Heart right ventricle (tissue), 16 donors: ENCODE data around the gene ITPR2. TPM values are rescaled to one million over a fixed set of nuclear protein-coding genes. Genes with fewer than 3 reads are reported as not detected.

Experiments used
- ATAC-seq, 8 donors: fragments of 200-7000 bp; cut with Tn5 transposase; one replicate each; pipeline ENCODE4 v1.9.1; 2020; ENCODE audit warnings: mild to moderate bottlenecking in 8 of 8, moderate library complexity in 8 of 8, moderate number of reproducible peaks in 1 of 8
- DNase-seq, 2 donors: peaks; one replicate each; pipeline ENCODE4 v3.0.0-alpha.2; 2020
- H3K27ac ChIP-seq, 10 donors: fragments of 200-600 bp; sonication (generic) in 2 of 10; one replicate each; pipeline versions ENCODE4 v1.5.0 to v1.8.0; 2020 to 2022; ENCODE audit warnings: mild to moderate bottlenecking in 3 of 10
- H3K27me3 ChIP-seq, 7 donors: fragments of 200-600 bp; one replicate each; pipeline ENCODE4 v1.8.0; 2021 to 2022; ENCODE audit warnings: mild to moderate bottlenecking in 2 of 7
- H3K36me3 ChIP-seq, 9 donors: fragments of 200-600 bp; sonication (generic) in 1 of 9; one replicate each; pipeline versions ENCODE4 v1.5.0 to v1.8.0; 2020 to 2022; ENCODE audit warnings: mild to moderate bottlenecking in 2 of 9
- H3K4me1 ChIP-seq, 9 donors: fragments of 200-600 bp; sonication (generic) in 1 of 9; one replicate each; pipeline versions ENCODE4 v1.5.0 to v1.8.0; 2020 to 2022; ENCODE audit warnings: mild to moderate bottlenecking in 4 of 9
- H3K4me3 ChIP-seq, 10 donors: fragments of 200-600 bp; sonication (generic) in 2 of 10; one replicate each; pipeline versions ENCODE4 v1.5.0 to v1.8.0; 2020 to 2022; ENCODE audit warnings: mild to moderate bottlenecking in 7 of 10, moderate library complexity in 2 of 10
- H3K9me3 ChIP-seq, 11 donors: fragments of 200-600 bp in 10 of 11; sonication (generic) in 2 of 11; one replicate each; pipeline versions ENCODE4 v1.5.0 to v1.8.0; 2013 to 2022; ENCODE audit warnings: mild to moderate bottlenecking in 2 of 11, control low read depth in 1 of 11, moderate library complexity in 1 of 11
- WGBS, 2 donors: extraction: QIAGEN DNeasy Blood & Tissue Kit; methylation state at CpG; one replicate each; pipeline ENCODE4 v1.1.7; 2013; ENCODE audit warnings: inconsistent platforms in 1 of 2; 5-methylcytosine and 5-hydroxymethylcytosine counted together
- intact Hi-C, 10 donors: fragments of 100-400 bp; cut with DNase I; formaldehyde crosslinking; loops; one replicate each; pipeline versions ENCODE4 v1.11.1 to v1.14.2; 2022
- polyA plus RNA-seq, 2 donors: library from polyadenylated mRNA; stranded (reverse); fragments of 200-250 nt; gene quantifications; one replicate each; pipeline ENCODE4 v1.2.3, GENCODE V29; 2013
- total RNA-seq, 10 donors: library from RNA; stranded (reverse); fragmentation: NEBNext Ultra II Directional in 3 of 10; extraction: Animal tissue kit (Norgen Biotek cat#: 25700) in 3 of 10; gene quantifications; one replicate each; pipeline versions ENCODE4 v1.2.1 to v1.2.4, GENCODE V29; 2021 to 2023
- TF ChIP-seq, protein P1 (sequence below), 9 donors: fragments of 200-600 bp; sonication (generic) in 2 of 9; IDR thresholded peaks; one replicate each; pipeline versions ENCODE4 v1.5.0 to v1.8.0; 2021 to 2022; ENCODE audit warnings: antibody characterized with exemption in 9 of 9, mild to moderate bottlenecking in 5 of 9, moderate library complexity in 1 of 9
- donor health status: Arrhythmogenic right ventricular cardiomyopathy.
- donor health status: ischemic (EF 13 %, LVEDD 7.1; RV severe dilation, severe dysfunction).
- donor health status: healthy with polysubstance abuse.
- donor health status: DM: no; HTN: yes; CAD: no.
- donor health status: DM: no; HTN: no; CAD: no.
- donor health status: ischemic (EF 25% LVEDD 6.9; RV normal size, moderate dysfunction).
- donor health status: ischemic (EF 25% LVEDD 5.7; RV mildly dilated, moderate dysfunction).
- donor health status: healthy.
- donor health status: DM: yes; HTN: yes; CAD: no.
- donor health status: Ischemic cardiomyopathy.
- donor health status: ischemic (EF 35%, LVEDD 5.7; RV mildly dilated, moderate dysfunction).
- donor health status: nonischemic (EF 11% LVEDD 7.7; RV severe dilation, severe dysfunction).
- donor health status: DM: yes; HTN: yes; CAD: no.
- donor health status: PGD.
- donor health status: ischemic (EF 29% LVEDD 5.4; RV normal size, mild dysfunction).
- donor health status: nonischemic (EF 23%, LVEDD 6.1; RV moderate dilation, normal function).

ITPR2 gene
- total and polyA plus RNA-seq, 12 donors: 2.0 to 18.9 (median 14.3) TPM

DNA sequence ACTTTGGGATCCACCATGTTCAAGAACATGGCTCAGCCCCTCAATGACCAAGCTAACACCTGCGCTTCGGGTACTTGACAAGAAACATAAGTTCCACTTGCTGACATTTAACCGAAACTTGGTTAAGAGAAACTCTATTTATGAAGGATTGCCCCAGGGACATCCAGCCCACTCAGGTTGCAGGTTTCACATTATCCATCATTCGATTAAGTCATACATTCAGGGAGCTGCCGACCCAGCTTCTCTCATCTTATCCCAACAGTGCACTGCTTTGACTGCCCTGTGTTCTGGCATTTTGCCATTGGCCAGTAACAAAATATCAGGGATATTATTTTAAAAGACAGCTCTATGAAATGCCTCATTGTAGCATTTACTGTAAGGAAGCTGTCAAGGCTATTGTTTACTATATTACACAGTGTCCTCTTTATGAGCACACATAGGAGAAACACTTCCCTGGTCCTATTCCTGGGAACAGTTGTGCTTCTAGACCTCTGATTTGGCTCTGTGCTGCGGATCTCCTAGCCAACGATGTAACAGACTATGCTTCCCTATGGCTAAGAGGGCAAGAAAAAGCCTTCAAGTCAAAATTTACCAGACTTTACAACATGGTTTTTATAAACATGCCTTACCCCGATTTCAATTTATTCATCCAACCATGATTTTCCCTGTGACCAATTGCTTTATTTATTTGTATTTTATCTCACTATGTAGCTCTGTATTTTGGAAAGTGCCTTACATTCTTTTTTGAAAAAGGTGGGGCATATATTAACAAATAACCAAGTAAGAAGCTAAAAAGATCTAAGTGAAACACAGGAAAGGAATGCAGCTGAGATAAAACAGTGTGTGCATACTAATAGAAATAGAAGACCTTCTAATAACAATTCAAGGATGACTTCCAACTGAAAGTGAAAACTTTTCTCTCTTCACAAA, 109.3 kb downstream of the ITPR2 start:
- H3K4me3 ChIP-seq: no peak overlapping the region
- ATAC-seq: peak in 7 of 8 donors; percentile 79 to 95 (median 83)
- TF ChIP-seq, protein P1, sequence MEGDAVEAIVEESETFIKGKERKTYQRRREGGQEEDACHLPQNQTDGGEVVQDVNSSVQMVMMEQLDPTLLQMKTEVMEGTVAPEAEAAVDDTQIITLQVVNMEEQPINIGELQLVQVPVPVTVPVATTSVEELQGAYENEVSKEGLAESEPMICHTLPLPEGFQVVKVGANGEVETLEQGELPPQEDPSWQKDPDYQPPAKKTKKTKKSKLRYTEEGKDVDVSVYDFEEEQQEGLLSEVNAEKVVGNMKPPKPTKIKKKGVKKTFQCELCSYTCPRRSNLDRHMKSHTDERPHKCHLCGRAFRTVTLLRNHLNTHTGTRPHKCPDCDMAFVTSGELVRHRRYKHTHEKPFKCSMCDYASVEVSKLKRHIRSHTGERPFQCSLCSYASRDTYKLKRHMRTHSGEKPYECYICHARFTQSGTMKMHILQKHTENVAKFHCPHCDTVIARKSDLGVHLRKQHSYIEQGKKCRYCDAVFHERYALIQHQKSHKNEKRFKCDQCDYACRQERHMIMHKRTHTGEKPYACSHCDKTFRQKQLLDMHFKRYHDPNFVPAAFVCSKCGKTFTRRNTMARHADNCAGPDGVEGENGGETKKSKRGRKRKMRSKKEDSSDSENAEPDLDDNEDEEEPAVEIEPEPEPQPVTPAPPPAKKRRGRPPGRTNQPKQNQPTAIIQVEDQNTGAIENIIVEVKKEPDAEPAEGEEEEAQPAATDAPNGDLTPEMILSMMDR (IDR thresholded peaks at IDR 0.05): no peak
- H3K27me3 ChIP-seq: no peaks in the 10 kb centered on the region
- H3K9me3 ChIP-seq: no peaks in the 10 kb centered on the region
- H3K27ac ChIP-seq: peak overlapping the region in 6 of 10 donors; percentile 15 to 65 (median 40)
- peaks cover 0 to 48% (median 27%) of the 10 kb centered on the region in 9 donors for H3K4me1 ChIP-seq
- intact Hi-C loops: loop anchor here in 1 of 10 donors (10.0 kb wide), 1 partner anchor 111 kb away; the partner anchor contains the start of gene ITPR2
- WGBS, 2 donors: 64 to 68% methylated on average over 8 of the region's 8 CpGs
- peaks cover 0 to 8% (median 0%) of the 10 kb centered on the region in 9 donors for H3K36me3 ChIP-seq
- no peak for DNase-seq

- H3K4me1 ChIP-seq: peaks cover 0 to 35% (median 23%) of the 10 kb centered on the region in 9 donors
- TF ChIP-seq, protein P1 (IDR thresholded peaks at IDR 0.05): no peak
- peaks cover 0 to 15% (median 0%) of the 10 kb centered on the region in 9 donors for H3K36me3 ChIP-seq
- ATAC-seq: no peak
- no peaks in the 10 kb centered on the region for H3K9me3 ChIP-seq
- WGBS, 2 donors: 53 to 56% methylated on average over 2 of the region's 2 CpGs
- H3K27me3 ChIP-seq: no peaks in the 10 kb centered on the region
- intact Hi-C loops: loop anchor here in 1 of 10 donors (10.0 kb wide), 1 partner anchor 113 kb away; the partner anchor contains the start of gene ITPR2
- no peak overlapping the region for H3K4me3 ChIP-seq
- H3K27ac ChIP-seq: no peak overlapping the region
- DNase-seq: no peak
Measured at GRCh38 chr12:26721800-26722199, 111.2 kb downstream of the ITPR2 start.

DNA sequence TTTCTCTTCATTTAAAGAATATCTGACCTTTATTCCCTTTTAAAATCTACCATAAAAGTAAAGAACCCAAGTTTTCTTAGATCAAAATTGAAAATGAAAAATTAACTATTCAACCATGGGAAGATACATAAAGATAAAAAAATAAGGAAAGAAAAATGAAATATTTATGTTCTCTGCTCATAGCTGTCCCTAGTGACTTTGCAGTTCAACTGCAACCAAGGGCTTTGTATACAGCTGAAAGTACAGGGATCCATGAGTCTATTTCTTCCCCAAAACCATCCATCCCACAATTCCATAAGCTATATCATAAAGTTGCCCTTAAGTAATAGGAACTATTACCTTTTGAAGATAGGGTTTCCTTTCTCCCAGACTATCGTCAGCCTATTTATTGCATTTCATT, 113.1 kb downstream of the ITPR2 start:
- peaks cover 0 to 30% (median 1%) of the 10 kb centered on the region in 9 donors for H3K36me3 ChIP-seq
- no peak overlapping the region for H3K4me3 ChIP-seq
- DNase-seq (no peak), ATAC-seq (no peak)
- intact Hi-C loops: loop anchor here in 3 of 10 donors (10.0 kb wide), 1 partner anchor 115 kb away; the partner anchor contains the start of gene ITPR2 (in 3 of the 3)
- 97 to 100% methylated on average over 1 of the region's 1 CpG for WGBS, 2 donors
- H3K27me3 ChIP-seq: no peaks in the 10 kb centered on the region
- no peak overlapping the region for H3K27ac ChIP-seq
- TF ChIP-seq, protein P1 (IDR thresholded peaks at IDR 0.05): no peak
- H3K4me1 ChIP-seq: peaks cover 0 to 23% (median 20%) of the 10 kb centered on the region in 9 donors
- H3K9me3 ChIP-seq: no peaks in the 10 kb centered on the region

DNA sequence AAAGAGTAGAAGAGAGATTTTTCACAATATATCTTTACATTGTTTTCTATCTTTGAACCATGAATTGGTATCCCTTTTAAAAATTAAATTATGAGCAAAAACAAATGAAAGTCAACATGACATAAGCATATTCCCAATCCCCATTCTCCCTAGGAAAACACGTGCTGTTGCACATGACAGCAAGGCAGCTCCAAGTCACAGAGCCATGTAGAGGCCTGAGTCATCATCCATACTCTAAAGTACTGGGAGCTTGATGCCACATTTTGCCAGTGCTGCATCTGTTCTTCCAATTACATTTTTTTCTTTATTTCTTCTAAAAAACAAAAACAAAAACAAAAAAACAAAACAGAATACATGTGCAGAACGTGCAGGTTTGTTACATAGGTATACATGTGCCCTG, 115.2 kb downstream of the ITPR2 start:
- no peaks in the 10 kb centered on the region for H3K9me3 ChIP-seq
- H3K27ac ChIP-seq: no peak overlapping the region
- ATAC-seq (no peak), DNase-seq (no peak)
- 97% methylated on average over 2 of the region's 2 CpGs for WGBS, 2 donors
- TF ChIP-seq, protein P1 (IDR thresholded peaks at IDR 0.05): no peak
- H3K36me3 ChIP-seq: peaks cover 0 to 51% (median 6%) of the 10 kb centered on the region in 9 donors
- H3K4me1 ChIP-seq: peaks cover 0 to 11% (median under 1%) of the 10 kb centered on the region in 9 donors
- no peaks in the 10 kb centered on the region for H3K27me3 ChIP-seq
- no peak overlapping the region for H3K4me3 ChIP-seq
- intact Hi-C loops: loop anchor here in 2 of 10 donors (10.0 kb wide), 1 partner anchor 117 kb away; the partner anchor contains the start of gene ITPR2 (in 2 of the 2)
